Suppressor macrophage (primary cell): ENCODE measurements around the gene EBF3.

Experiments
- DNase-seq, 4 experiments: peaks; one replicate each; pipeline ENCODE4 v3.0.0-alpha.2; 2020 to 2022

The EBF3 gene

GRCh38 chr10:129909531-129910256 lies 54.4 kb downstream of the EBF3 start:
- DNase-seq = no peak

GRCh38 chr10:129909080-129909479 lies 55.0 kb downstream of the EBF3 start:
- DNase-seq = no peak

GRCh38 chr10:129908406-129908805 lies 55.7 kb downstream of the EBF3 start:
- DNase-seq = no peak

- DNase-seq = no peak
Observed at GRCh38 chr10:129905553-129905952, 58.5 kb downstream of the EBF3 start.

GRCh38 chr10:129904323-129904722 lies 59.8 kb downstream of the EBF3 start:
- DNase-seq = no peak

GRCh38 chr10:129901389-129902006 lies 62.6 kb downstream of the EBF3 start:
- no peak for DNase-seq

- no peak for DNase-seq
Observed at GRCh38 chr10:129900825-129901224, 63.2 kb downstream of the EBF3 start.

- no peak for DNase-seq
Observed at GRCh38 chr10:129899276-129900130, 64.6 kb downstream of the EBF3 start.

GRCh38 chr10:129898706-129899268 lies 65.3 kb downstream of the EBF3 start:
- no peak for DNase-seq

GRCh38 chr10:129897871-129898626 lies 66.0 kb downstream of the EBF3 start:
- DNase-seq = no peak

GRCh38 chr10:129896860-129897200 lies 67.2 kb downstream of the EBF3 start:
- no peak for DNase-seq

GRCh38 chr10:129896136-129896859 lies 67.8 kb downstream of the EBF3 start:
- no peak for DNase-seq

GRCh38 chr10:129895811-129896135 lies 68.3 kb downstream of the EBF3 start:
- no peak for DNase-seq

- DNase-seq = peak in 3 of 4 experiments; percentile 15 to 30 (median 27)
Observed at GRCh38 chr10:129894698-129895097, 69.4 kb downstream of the EBF3 start.

GRCh38 chr10:129893104-129894089 lies 70.7 kb downstream of the EBF3 start:
- DNase-seq = no peak

- DNase-seq = no peak
Observed at GRCh38 chr10:129892548-129893052, 71.5 kb downstream of the EBF3 start.

GRCh38 chr10:129891806-129892205 lies 72.3 kb downstream of the EBF3 start:
- no peak for DNase-seq

- DNase-seq = no peak
Observed at GRCh38 chr10:129890170-129890569, 73.9 kb downstream of the EBF3 start.

- DNase-seq = peak in 3 of 4 experiments; percentile 13 to 58 (median 45)
Observed at GRCh38 chr10:129888784-129889616, 75.1 kb downstream of the EBF3 start.
